Smooth muscle cell of the brain vasculature (primary cell): ENCODE data around the gene NPBWR2.
"Not testable (repeated sequence)": the region's sequence is repeated elsewhere in the genome, so short reads cannot be mapped to it uniquely, and the experiment has no call there.

Source experiments
- DNase-seq: peaks from one replicate; pipeline ENCODE4 v3.0.0-alpha.2; 2012; ENCODE audit warnings: low read depth, low spot score

Gene NPBWR2

DNA sequence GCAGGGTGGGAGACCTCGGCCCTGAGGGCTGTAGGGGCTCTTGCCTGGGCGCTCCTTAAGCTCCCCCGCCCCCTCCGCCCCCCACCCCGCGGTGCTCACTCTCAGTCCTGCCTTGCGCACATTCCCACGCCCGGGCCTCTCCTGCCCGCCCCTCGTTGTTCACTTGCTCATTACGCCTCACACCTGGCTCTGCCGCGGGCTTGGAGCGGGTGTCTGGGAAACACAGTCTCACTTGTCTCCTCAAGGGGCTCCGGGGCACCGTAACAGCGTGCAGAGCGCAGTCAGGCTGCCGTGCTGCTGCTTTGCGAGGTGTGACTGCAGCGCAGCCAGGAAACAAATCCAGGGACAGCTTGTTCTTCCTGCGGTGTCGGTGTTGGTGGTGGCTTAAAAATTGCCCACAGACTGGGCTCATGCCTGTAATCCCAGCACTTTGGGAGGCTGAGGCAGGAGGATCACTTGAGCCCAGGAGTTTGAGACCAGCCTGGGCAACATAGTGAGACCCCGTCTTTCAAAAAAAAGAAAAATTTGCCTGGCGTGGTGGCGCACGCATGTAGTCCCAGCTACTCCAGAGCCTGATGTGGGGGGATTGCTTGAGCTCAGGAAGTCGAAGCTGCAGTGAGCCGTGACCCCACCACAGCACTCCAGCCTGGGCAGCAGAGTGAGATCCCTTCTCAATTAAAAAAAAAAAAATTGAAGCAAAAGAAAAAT is 4.6 kb downstream of the NPBWR2 start:
- no peak for DNase-seq

DNA sequence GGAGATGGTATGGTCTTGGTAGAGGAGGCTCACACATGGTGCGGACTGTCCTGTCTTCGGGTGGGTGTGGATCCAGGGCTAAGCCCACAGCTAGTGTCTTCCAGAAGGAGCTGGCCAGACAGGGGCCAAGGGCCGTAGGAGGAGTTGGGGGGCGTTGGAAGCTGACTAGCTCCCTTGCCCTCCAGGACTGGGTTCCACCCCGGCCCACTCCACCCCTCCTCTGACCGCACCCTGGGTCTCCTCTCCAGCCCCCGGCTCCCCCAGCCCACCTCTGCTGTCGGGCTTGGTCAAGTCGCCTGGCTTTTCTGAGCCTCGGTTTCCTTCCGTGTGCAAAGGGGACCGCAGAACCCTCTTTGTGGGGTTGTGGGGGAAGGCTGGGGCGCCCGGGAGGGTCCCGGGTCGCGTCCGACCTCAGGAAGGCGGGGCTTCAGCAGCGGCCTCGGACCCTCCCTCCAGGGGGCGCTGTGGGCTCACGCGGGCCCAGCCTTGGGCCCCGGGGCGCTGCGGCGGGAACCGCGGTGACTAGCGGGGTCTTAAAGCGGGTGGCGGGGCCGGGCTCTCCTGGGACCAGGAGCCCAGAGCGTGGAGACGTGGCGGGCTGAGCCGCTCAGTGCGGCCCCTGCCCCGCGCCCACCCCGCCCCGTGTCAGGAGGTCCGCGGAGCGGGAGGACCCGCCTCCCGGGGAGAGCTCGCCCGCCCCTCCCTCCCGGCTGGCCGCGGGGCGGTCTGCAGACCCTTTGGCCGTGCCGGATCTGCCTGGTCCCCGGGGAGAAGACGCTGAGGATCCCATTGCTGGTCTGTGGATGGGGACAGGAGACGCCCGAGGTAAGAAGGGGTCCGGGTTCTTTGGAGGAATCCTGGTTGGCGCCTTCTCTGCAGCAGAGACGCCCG is 5.4 kb downstream of the NPBWR2 start:
- no peak for DNase-seq

- DNase-seq = no peak
Observed at GRCh38 chr20:64100946-64101688, 6.2 kb downstream of the NPBWR2 start.

- no peak for DNase-seq
Observed at GRCh38 chr20:64100566-64100888, 6.8 kb downstream of the NPBWR2 start.

- DNase-seq = no peak
Observed at GRCh38 chr20:64099880-64100565, 7.3 kb downstream of the NPBWR2 start.

- no peak for DNase-seq
Observed at GRCh38 chr20:64099086-64099786, 8.1 kb downstream of the NPBWR2 start.

- DNase-seq = no peak
Observed at GRCh38 chr20:64098471-64099013, 8.8 kb downstream of the NPBWR2 start.

- no peak for DNase-seq
Observed at GRCh38 chr20:64096535-64096934, 10.8 kb downstream of the NPBWR2 start.

GRCh38 chr20:64095927-64096326 is 11.4 kb downstream of the NPBWR2 start:
- no peak for DNase-seq

GRCh38 chr20:64095455-64095854 is 11.9 kb downstream of the NPBWR2 start:
- no peak for DNase-seq

GRCh38 chr20:64093013-64093503 is 14.3 kb downstream of the NPBWR2 start:
- no peak for DNase-seq

- DNase-seq = no peak
Observed at GRCh38 chr20:64092258-64093012, 14.9 kb downstream of the NPBWR2 start.

DNA sequence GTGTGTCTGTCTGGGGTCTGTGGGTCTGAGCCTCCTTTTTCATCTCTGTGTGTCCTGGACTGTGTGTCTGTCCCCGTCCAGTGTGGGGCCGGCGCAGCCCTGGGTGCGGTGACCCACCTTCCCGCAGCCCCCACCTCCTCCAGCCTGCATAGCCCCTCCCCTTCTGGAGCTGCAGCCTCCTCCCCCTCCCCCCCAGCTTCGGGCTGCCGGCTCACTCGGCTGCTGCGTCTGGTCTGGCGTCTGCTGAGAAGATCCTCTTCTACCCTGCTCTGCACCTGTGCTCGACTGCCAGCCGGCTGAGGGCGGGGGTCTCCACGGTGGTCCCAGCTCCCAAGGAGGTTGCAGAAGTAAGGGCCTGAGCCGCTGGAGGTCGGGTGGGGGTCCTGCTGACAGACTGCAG is 15.6 kb downstream of the NPBWR2 start:
- DNase-seq = no peak

DNA sequence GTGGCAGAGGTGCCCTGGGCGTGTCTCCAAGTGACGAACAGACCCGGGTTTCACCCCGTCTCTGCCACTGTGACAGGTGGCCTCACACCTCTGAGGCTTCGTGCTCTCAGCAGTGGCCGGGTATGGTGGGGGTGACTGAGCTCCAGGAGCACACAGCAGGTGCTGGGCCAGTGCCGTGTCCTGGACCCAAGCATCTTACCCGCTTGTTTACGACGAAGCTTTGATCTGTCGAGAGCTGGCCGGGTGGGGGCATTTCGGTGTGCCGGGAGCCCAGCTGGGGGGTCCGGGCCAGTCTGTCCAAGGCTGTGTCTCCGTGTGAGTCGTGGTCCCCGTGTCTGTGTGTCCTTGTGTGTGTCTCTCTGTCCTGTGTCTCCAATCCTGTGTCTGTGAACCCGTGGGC is 16.0 kb downstream of the NPBWR2 start:
- DNase-seq = no peak

DNA sequence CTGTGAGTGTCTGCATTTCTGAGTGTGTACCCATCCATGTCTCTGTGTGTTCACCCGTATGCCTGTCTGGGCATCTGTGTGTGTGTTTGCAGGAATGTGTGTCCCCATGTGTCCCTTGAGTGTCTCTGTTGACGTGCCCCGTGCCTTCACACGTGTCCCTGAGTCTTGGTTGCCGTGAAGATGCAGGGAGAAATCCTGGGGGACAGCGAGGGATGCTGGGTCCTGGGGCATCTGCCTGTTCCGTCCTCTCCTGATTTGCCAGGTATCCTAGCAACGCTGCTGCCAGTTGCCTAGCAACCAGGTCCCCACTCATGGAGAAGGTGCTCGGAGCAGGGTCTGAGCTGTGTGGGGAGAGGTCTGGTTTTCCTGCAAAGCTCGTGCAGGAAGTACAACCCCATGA is 17.2 kb downstream of the NPBWR2 start:
- no peak for DNase-seq

DNA sequence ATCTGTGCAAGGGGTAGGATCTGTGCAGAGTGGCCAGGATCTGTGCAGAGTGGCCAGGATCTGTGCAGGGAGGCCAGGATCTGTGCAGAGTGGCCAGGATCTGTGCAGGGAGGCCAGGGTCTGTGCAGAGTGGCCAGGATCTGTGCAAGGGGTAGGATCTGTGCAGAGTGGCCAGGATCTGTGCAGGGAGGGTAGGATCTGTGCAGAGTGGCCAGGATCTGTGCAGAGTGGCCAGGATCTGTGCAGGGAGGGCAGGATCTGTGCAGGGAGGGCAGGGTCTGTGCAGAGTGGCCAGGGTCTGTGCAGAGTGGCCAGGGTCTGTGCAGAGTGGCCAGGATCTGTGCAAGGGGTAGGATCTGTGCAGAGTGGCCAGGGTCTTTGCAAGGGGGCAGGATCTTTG is 18.8 kb downstream of the NPBWR2 start:
- not testable (repeated sequence) for DNase-seq

GRCh38 chr20:64087226-64087825 is 20.0 kb downstream of the NPBWR2 start:
- not testable (repeated sequence) for DNase-seq

GRCh38 chr20:64086801-64087200 is 20.6 kb downstream of the NPBWR2 start:
- DNase-seq = no peak

DNA sequence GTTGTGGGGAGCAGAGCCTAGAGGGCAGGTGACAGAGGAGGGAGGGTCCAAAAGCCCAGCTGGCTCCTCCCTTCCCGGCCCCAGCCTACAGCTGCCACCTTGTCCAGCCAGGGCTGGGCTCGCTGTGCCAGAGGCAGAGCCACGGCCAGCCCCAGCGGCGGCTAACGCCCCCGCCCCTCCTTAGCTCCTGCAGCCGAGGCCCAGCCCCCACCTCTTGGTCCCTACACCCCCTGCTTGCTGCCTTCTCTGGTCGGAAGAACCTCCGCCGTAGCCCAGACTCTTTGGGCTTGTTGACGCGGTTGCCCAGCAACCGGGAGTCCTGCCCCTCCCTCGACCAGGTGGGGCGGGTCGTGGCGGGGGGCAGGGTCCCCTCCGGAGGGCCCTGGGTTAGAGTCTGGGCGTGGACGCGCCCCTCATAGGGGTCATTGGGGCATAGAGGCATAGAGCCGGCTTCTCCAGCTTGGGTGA is 22.6 kb downstream of the NPBWR2 start:
- DNase-seq = no peak
